ENCODE results near the gene DUSP6. TPM values are rescaled to one million over a fixed set of nuclear protein-coding genes. Genes with fewer than 3 reads are reported as not detected.

The DUSP6 gene
- total and polyA plus RNA-seq, 10 of the 15 experiments (the other 5 are each of a cell fraction or from before 2014, with no cell fraction given), result 0.02 to 0.69 (median 0.07) TPM; not detected in 1

GRCh38 chr12:89352242-89352491 is 134 bp downstream of the DUSP6 start:
- FAIRE-seq, result no peak
- Histone ChIP-seq H3K27ac (ENCODE audit: control insufficient read depth, insufficient read depth) (no peak overlapping the region), H4K20me1 (ENCODE audit: control insufficient read depth, insufficient read depth) (no peaks in the 10 kb centered on the region; the same call in 1 of the 2 replicates), H3K9ac (ENCODE audit: control insufficient read depth, insufficient read depth, low read length) (no peak overlapping the region), H3K36me3 (ENCODE audit: control insufficient read depth in 2 of 2, insufficient read depth in 2 of 2, low read length in 1 of 2) (no peaks in the 10 kb centered on the region), H3K27me3 (replicated peaks in 1 of 2; ENCODE audit: control insufficient read depth in 2 of 2, insufficient read depth in 2 of 2, low read length in 1 of 2) (peaks cover 20 to 45% of the 10 kb centered on the region in 2 experiments), H3K4me3 (peak overlapping the region; percentile 18; the same call in 1 of the 2 replicates), H3K4me2 (ENCODE audit: control insufficient read depth, insufficient read depth) (peak overlapping the region; percentile 81), H3K79me2 (ENCODE audit: control insufficient read depth, insufficient read depth, low read length) (no peaks in the 10 kb centered on the region), H2AFZ (ENCODE audit: control insufficient read depth, low read depth, low read length) (no peak overlapping the region), H3K9me3 (replicated peaks; ENCODE audit: control insufficient read depth, insufficient read depth, low read length) (no peaks in the 10 kb centered on the region; the same call in 2 of the 3 replicates), H3K4me1 (ENCODE audit: control insufficient read depth, insufficient read depth, low read length) (peaks cover 3% of the 10 kb centered on the region)
- TF ChIP-seq CHD1 (IDR thresholded peaks at IDR 0.05; ENCODE audit: low read depth, low read length), result no peak
- TF ChIP-seq ZBED1 (IDR thresholded peaks at IDR 0.05; ENCODE audit: borderline replicate concordance), result no peak
- no peak for TF ChIP-seq TCF3 (IDR thresholded peaks at IDR 0.05; ENCODE audit: borderline replicate concordance, insufficient read depth, low read depth, low read length)
- no peak for TF ChIP-seq JUNB (IDR thresholded peaks at IDR 0.05)
- TF ChIP-seq FOXK2 (IDR thresholded peaks at IDR 0.05), result no peak
- 6% methylated on average over 10 of the region's 10 CpGs for WGBS (ENCODE audit: insufficient coverage, insufficient replicate concordance, low lambda C conversion rate, missing lambda C conversion rate)
- ChIA-PET CTCF (no interaction called here), SMC1A (ENCODE audit: uncharacterized antibody, unreplicated experiment) (no interaction called here), POLR2A (no interaction called here), RAD21 (ENCODE audit: unreplicated experiment) (no interaction called here)
- no peak for ATAC-seq
- in situ Hi-C loops (cut with MboI) (no loop called here), intact Hi-C loops (cut with micrococcal nuclease; ENCODE audit: unreplicated experiment) (loop anchor here (5.0 kb wide), 1 partner anchor 115 kb away; no protein-coding TSS in a partner anchor)
- no peak for DNase-seq (ENCODE audit: low read depth, low spot score)
- BruUV-seq (replicated peaks), result no TSS peak

GRCh38 chr12:89351489-89352241 is 636 bp downstream of the DUSP6 start:
- Histone ChIP-seq H3K4me3 (no peak overlapping the region), H3K27ac (ENCODE audit: control insufficient read depth, insufficient read depth) (no peak overlapping the region), H3K9me3 (replicated peaks; ENCODE audit: control insufficient read depth, insufficient read depth, low read length) (no peaks in the 10 kb centered on the region; the same call in 2 of the 3 replicates), H3K27me3 (replicated peaks in 1 of 2; ENCODE audit: control insufficient read depth in 2 of 2, insufficient read depth in 2 of 2, low read length in 1 of 2) (peaks cover 20 to 43% of the 10 kb centered on the region in 2 experiments), H3K36me3 (ENCODE audit: control insufficient read depth in 2 of 2, insufficient read depth in 2 of 2, low read length in 1 of 2) (no peaks in the 10 kb centered on the region), H3K79me2 (ENCODE audit: control insufficient read depth, insufficient read depth, low read length) (no peaks in the 10 kb centered on the region), H3K4me1 (ENCODE audit: control insufficient read depth, insufficient read depth, low read length) (peaks cover 7% of the 10 kb centered on the region), H2AFZ (ENCODE audit: control insufficient read depth, low read depth, low read length) (no peak overlapping the region), H3K9ac (ENCODE audit: control insufficient read depth, insufficient read depth, low read length) (no peak overlapping the region), H3K4me2 (ENCODE audit: control insufficient read depth, insufficient read depth) (peak overlapping the region; percentile 81), H4K20me1 (ENCODE audit: control insufficient read depth, insufficient read depth) (no peaks in the 10 kb centered on the region; the same call in 1 of the 2 replicates)
- SMC1A ChIA-PET (ENCODE audit: uncharacterized antibody, unreplicated experiment), result no interaction called here
- intact Hi-C loops (cut with micrococcal nuclease; ENCODE audit: unreplicated experiment) (loop anchor here (5.0 kb wide), 1 partner anchor 116 kb away; no protein-coding TSS in a partner anchor), in situ Hi-C loops (cut with MboI) (no loop called here)
- FAIRE-seq, result no peak
- no peak for DNase-seq (ENCODE audit: low read depth, low spot score)
- POLR2A ChIA-PET, result no interaction called here
- BruUV-seq (replicated peaks), result no TSS peak
- RAD21 ChIA-PET (ENCODE audit: unreplicated experiment), result no interaction called here
- no peak for TF ChIP-seq ELK1 (IDR thresholded peaks at IDR 0.05; ENCODE audit: low read depth, low read length)
- peak; percentile 87 for TF ChIP-seq SUZ12 (IDR thresholded peaks at IDR 0.05; ENCODE audit: unreplicated experiment)
- TF ChIP-seq HDAC6 (IDR thresholded peaks at IDR 0.05; ENCODE audit: unreplicated experiment), result peak; percentile 41
- no peak for TF ChIP-seq CHD2 (IDR thresholded peaks at IDR 0.05; ENCODE audit: borderline replicate concordance, low read depth, low read length)
- no peak for TF ChIP-seq CEBPB (IDR thresholded peaks at IDR 0.05; ENCODE audit: borderline replicate concordance in 1 of 2, low read depth in 2 of 2, low read length in 2 of 2)
- CTCF ChIA-PET, result no interaction called here
- peak; percentile 12; the same call in 2 of the 3 replicates for ATAC-seq
- 1% methylated on average over 77 of the region's 87 CpGs for WGBS (ENCODE audit: insufficient coverage, insufficient replicate concordance, low lambda C conversion rate, missing lambda C conversion rate)
